ENCODE data around the gene VWDE.

Gene VWDE

DNA sequence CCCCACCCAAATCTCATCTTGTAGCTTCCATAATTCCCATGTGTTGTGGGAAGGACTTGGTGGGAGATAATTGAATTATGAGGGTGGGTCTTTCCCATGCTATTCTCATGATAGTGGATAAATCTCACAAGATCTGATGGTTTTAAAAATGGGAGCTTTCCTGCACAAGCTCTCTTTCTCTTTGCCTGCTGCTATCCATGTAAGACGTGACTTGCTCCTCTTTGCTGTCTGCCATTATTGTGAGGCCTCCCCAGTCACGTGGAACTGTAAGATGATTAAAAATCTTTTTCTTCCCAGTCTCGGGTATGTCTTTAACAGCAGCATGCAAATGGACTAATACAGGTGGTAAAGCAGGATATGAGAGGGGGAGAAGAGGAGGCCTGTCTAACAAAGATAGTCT, 104.3 kb downstream of the VWDE start:
- TF ChIP-seq SIN3A (IDR thresholded peaks at IDR 0.05; ENCODE audit: borderline replicate concordance, insufficient read depth, low read length) = no peak
- TF ChIP-seq FOXP2 (optimal IDR thresholded peaks at IDR 0.05; ENCODE audit: borderline replicate concordance, extremely low read depth, extremely low read length, insufficient read depth) = no peak
- no peak for TF ChIP-seq POLR2AphosphoS5 (IDR thresholded peaks at IDR 0.05; ENCODE audit: low read depth, low read length)
- TF ChIP-seq, protein P1, sequence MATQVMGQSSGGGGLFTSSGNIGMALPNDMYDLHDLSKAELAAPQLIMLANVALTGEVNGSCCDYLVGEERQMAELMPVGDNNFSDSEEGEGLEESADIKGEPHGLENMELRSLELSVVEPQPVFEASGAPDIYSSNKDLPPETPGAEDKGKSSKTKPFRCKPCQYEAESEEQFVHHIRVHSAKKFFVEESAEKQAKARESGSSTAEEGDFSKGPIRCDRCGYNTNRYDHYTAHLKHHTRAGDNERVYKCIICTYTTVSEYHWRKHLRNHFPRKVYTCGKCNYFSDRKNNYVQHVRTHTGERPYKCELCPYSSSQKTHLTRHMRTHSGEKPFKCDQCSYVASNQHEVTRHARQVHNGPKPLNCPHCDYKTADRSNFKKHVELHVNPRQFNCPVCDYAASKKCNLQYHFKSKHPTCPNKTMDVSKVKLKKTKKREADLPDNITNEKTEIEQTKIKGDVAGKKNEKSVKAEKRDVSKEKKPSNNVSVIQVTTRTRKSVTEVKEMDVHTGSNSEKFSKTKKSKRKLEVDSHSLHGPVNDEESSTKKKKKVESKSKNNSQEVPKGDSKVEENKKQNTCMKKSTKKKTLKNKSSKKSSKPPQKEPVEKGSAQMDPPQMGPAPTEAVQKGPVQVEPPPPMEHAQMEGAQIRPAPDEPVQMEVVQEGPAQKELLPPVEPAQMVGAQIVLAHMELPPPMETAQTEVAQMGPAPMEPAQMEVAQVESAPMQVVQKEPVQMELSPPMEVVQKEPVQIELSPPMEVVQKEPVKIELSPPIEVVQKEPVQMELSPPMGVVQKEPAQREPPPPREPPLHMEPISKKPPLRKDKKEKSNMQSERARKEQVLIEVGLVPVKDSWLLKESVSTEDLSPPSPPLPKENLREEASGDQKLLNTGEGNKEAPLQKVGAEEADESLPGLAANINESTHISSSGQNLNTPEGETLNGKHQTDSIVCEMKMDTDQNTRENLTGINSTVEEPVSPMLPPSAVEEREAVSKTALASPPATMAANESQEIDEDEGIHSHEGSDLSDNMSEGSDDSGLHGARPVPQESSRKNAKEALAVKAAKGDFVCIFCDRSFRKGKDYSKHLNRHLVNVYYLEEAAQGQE (IDR thresholded peaks at IDR 0.05; ENCODE audit: insufficient read depth in 1 of 2, low read depth in 2 of 2, low read length in 2 of 2) = no peak
- TF ChIP-seq TAF1 (IDR thresholded peaks at IDR 0.05; ENCODE audit: borderline replicate concordance, insufficient read depth, low read length) = no peak

DNA sequence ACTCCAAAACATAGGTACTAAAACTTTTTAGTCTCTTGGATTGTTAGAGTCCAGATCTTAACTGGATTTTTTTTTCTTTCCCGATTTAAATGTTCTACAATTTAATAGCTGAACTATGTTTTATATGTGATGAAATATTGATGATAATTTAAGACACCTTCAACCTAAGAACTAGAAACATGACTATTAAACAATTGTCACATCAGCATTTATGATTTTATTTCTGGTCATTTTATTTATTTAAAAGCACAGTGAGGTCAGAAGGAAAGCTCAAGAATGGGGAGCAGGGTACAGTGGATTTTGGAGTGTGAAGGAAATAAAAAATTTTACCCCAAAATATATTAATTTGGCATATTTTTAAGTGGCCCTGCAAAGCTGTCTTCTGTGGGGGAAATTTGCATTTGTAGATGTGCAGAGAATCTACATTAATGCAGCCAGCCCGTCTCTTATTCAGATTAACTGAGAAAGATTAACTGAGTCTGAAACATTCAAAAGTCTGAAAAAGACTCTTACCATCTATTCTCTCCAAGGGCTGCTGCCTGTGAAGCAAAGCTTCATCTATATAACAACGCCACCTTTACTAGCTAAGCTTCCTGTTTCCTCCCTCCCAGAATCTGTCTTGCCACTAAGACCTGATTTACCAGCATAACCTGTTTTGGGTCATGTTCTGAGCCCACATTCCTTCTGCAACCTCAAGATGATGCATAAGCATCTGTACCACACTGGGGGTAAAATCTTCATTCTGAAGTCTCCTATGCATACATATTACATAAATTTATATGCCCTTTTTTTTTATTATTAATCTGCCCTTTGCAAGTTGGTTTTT, 106.2 kb downstream of the VWDE start:
- no peak for TF ChIP-seq POLR2AphosphoS5 (IDR thresholded peaks at IDR 0.05; ENCODE audit: low read depth, low read length)
- no peak for TF ChIP-seq FOXP2 (optimal IDR thresholded peaks at IDR 0.05; ENCODE audit: borderline replicate concordance, extremely low read depth, extremely low read length, insufficient read depth)
- TF ChIP-seq SIN3A (IDR thresholded peaks at IDR 0.05; ENCODE audit: borderline replicate concordance, insufficient read depth, low read length) = no peak
- TF ChIP-seq, protein P1 (IDR thresholded peaks at IDR 0.05; ENCODE audit: insufficient read depth in 1 of 2, low read depth in 2 of 2, low read length in 2 of 2) = no peak
- TF ChIP-seq TAF1 (IDR thresholded peaks at IDR 0.05; ENCODE audit: borderline replicate concordance, insufficient read depth, low read length) = no peak

GRCh38 chr7:12296051-12296570, 107.6 kb downstream of the VWDE start:
- TF ChIP-seq FOXP2 (optimal IDR thresholded peaks at IDR 0.05; ENCODE audit: borderline replicate concordance, extremely low read depth, extremely low read length, insufficient read depth) (no peak), TAF1 (IDR thresholded peaks at IDR 0.05; ENCODE audit: borderline replicate concordance, insufficient read depth, low read length) (no peak), POLR2AphosphoS5 (IDR thresholded peaks at IDR 0.05; ENCODE audit: low read depth, low read length) (no peak), SIN3A (IDR thresholded peaks at IDR 0.05; ENCODE audit: borderline replicate concordance, insufficient read depth, low read length) (no peak)
- TF ChIP-seq, protein P1 (IDR thresholded peaks at IDR 0.05; ENCODE audit: insufficient read depth in 1 of 2, low read depth in 2 of 2, low read length in 2 of 2) = no peak

DNA sequence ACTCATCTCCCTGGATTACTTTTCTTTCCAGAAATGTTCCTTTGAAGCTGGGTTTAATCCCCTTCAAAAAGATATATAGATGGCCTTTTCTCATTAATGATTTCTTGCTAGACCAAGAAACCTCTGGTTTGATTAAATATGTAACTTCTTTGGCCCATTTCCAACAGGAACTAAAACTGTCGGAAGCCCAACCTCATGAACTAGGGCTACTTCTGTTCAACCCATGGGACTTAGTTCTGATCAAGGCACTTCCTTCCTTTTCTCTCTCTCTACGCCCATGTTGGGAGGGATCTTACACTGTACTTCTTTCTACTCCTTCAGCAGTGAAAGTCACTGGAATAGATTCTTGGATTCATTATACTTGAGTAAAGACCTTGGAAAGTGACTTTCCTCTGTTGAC, 109.0 kb downstream of the VWDE start:
- TF ChIP-seq TAF1 (IDR thresholded peaks at IDR 0.05; ENCODE audit: borderline replicate concordance, insufficient read depth, low read length) (no peak), SIN3A (IDR thresholded peaks at IDR 0.05; ENCODE audit: borderline replicate concordance, insufficient read depth, low read length) (no peak), POLR2AphosphoS5 (IDR thresholded peaks at IDR 0.05; ENCODE audit: low read depth, low read length) (no peak)

DNA sequence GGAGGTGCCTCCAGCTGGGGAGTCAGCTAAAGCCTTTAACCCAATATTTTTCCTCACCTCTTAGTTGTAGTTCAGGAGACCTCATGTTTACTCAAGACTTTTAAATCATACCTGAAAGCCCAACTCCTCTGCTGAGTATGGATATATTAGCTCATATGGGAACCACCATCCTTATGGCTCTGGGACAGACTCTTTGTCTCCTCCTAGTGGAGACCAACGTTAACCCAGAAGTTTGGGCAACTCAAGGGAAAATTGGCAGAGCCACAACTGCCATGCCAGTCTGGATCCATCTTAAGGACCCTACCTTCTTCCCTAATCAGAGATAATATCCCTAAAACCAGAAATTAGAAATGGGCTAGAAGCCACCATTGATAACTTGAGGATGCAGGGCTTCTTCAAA, 111.8 kb downstream of the VWDE start:
- no peak for TF ChIP-seq POLR2AphosphoS5 (IDR thresholded peaks at IDR 0.05; ENCODE audit: low read depth, low read length)
- no peak for TF ChIP-seq TAF1 (IDR thresholded peaks at IDR 0.05; ENCODE audit: borderline replicate concordance, insufficient read depth, low read length)
- no peak for TF ChIP-seq FOXP2 (optimal IDR thresholded peaks at IDR 0.05; ENCODE audit: borderline replicate concordance, extremely low read depth, extremely low read length, insufficient read depth)
- no peak for TF ChIP-seq SIN3A (IDR thresholded peaks at IDR 0.05; ENCODE audit: borderline replicate concordance, insufficient read depth, low read length)
- TF ChIP-seq, protein P1 (IDR thresholded peaks at IDR 0.05; ENCODE audit: insufficient read depth in 1 of 2, low read depth in 2 of 2, low read length in 2 of 2) = no peak
